Right lobe of liver (tissue), 6 donors: ENCODE results near the gene AFDN. TPM values are rescaled to one million over a fixed set of nuclear protein-coding genes. Genes with fewer than 3 reads are reported as not detected.
A peak's percentile ranks its signal among the peaks of the same experiment; 100 is the strongest.

Source experiments
- ATAC-seq, 4 donors: fragments of 200-7000 bp; cut with Tn5 transposase; one replicate each; pipeline ENCODE4 v1.9.1; 2020; ENCODE audit warnings: mild to moderate bottlenecking in 4 of 4, moderate library complexity in 4 of 4
- DNase-seq, 3 donors: peaks; one replicate each; pipeline ENCODE4 v3.0.0-alpha.2; 2020
- H3K27ac ChIP-seq, 3 donors: fragments of 200-600 bp; one replicate each; pipeline ENCODE4 v1.8.0; 2022
- H3K27me3 ChIP-seq, 2 donors: fragments of 200-600 bp; one replicate each; pipeline ENCODE4 v1.8.0; 2022
- H3K36me3 ChIP-seq, 4 donors: fragments of 200-600 bp; sonication (generic) in 1 of 4; one replicate each; pipeline versions ENCODE4 v1.5.1 to v1.8.0; 2017 to 2022; ENCODE audit warnings: control low read depth in 1 of 4
- H3K4me1 ChIP-seq, 4 donors: fragments of 200-600 bp; sonication (generic) in 1 of 4; one replicate each; pipeline versions ENCODE4 v1.5.1 to v1.8.0; 2017 to 2022; ENCODE audit warnings: control low read depth in 1 of 4
- H3K4me3 ChIP-seq, 3 donors: fragments of 200-600 bp; one replicate each; pipeline ENCODE4 v1.8.0; 2022
- H3K9me3 ChIP-seq, 4 donors: fragments of 200-600 bp; sonication (generic) in 1 of 4; one replicate each; pipeline versions ENCODE4 v1.5.1 to v1.8.0; 2017 to 2022; ENCODE audit warnings: control low read depth in 1 of 4
- CTCF ChIP-seq, 4 donors: fragments of 200-600 bp in 3 of 4; fragments of 450-650 bp in 1 of 4; IDR thresholded peaks; one replicate each; pipeline versions ENCODE4 v1.5.1 to v1.8.0; 2016 to 2022; ENCODE audit warnings: antibody characterized with exemption in 4 of 4, mild to moderate bottlenecking in 2 of 4
- POLR2A ChIP-seq: fragments of 450-650 bp; IDR thresholded peaks from one replicate; pipeline ENCODE4 v1.6.1; 2017; ENCODE audit warnings: antibody characterized with exemption, mild to moderate bottlenecking
- WGBS: methylation state at CpG from one replicate; pipeline ENCODE4 v1.1.6; 2018; ENCODE audit warnings: low coverage, low lambda C conversion rate; ENCODE audit not compliant: insufficient coverage; ENCODE audit errors: missing lambda C conversion rate; 5-methylcytosine and 5-hydroxymethylcytosine counted together
- intact Hi-C, 2 donors: fragments of 100-400 bp; cut with DNase I; formaldehyde crosslinking; loops; one replicate each; pipeline versions ENCODE4 v1.11.2 to v1.14.1; 2022
- total RNA-seq, 6 experiments: library from RNA; depleted of rRNA in 2 of 6; stranded (reverse); fragments of >200 nt in 2 of 6; fragmentation: NEBNext Ultra II Directional in 3 of 6; extraction: Animal tissue kit (Norgen Biotek cat#: 25700) in 3 of 6; gene quantifications; one replicate each; pipeline versions ENCODE4 v1.1.0 to v1.2.4, GENCODE V29; 2016 to 2023
- donor health status: DM: no; HTN: yes; CAD: no.
- donor health status: DM: no; HTN: no; CAD: no.
- donor health status: DM: no; HTN: no; CAD: no.
- donor health status: DM: no; HTN: yes; CAD: no.
- donor health status: DM: no; HTN: yes; CAD: no.

The AFDN gene
- total RNA-seq, 6 experiments from 2014 or later: 77.0 to 106 (median 85.5) TPM

GRCh38 chr6:167888098-167888497 is 61.4 kb downstream of the AFDN start:
- H3K4me1 ChIP-seq: no peaks in the 10 kb centered on the region
- intact Hi-C loops: no loop called here
- peaks cover 0 to 30% (median 9%) of the 10 kb centered on the region in 4 donors for H3K36me3 ChIP-seq

GRCh38 chr6:167892835-167893815 is 66.4 kb downstream of the AFDN start:
- Histone ChIP-seq H3K4me1 (no peaks in the 10 kb centered on the region), H3K27ac (no peak overlapping the region), H3K27me3 (no peaks in the 10 kb centered on the region), H3K9me3 (no peaks in the 10 kb centered on the region), H3K4me3 (no peak overlapping the region), H3K36me3 (peaks cover 0 to 28% (median 13%) of the 10 kb centered on the region in 4 donors)
- TF ChIP-seq POLR2A (no peak), CTCF (IDR thresholded peaks at IDR 0.05) (no peak)
- intact Hi-C loops: loop anchor here in 1 of 2 donors (10.0 kb wide), 1 partner anchor 408 kb away; no protein-coding TSS in a partner anchor
- no peak for DNase-seq
- 71% methylated on average over 7 of the region's 8 CpGs for WGBS
- ATAC-seq: peak in 1 of 4 donors; percentile 65

More at GRCh38 chr6:167888098-167888497, 61.4 kb downstream of the AFDN start:
- Histone ChIP-seq H3K27me3 (no peaks in the 10 kb centered on the region), H3K27ac (no peak overlapping the region), H3K9me3 (no peaks in the 10 kb centered on the region), H3K4me3 (no peak overlapping the region)
- TF ChIP-seq CTCF (IDR thresholded peaks at IDR 0.05) (no peak), POLR2A (no peak)
- no peak for DNase-seq
- no peak for ATAC-seq

GRCh38 chr6:167894965-167895364 is 68.3 kb downstream of the AFDN start:
- Histone ChIP-seq H3K9me3 (no peaks in the 10 kb centered on the region), H3K27ac (no peak overlapping the region), H3K4me3 (no peak overlapping the region), H3K4me1 (no peaks in the 10 kb centered on the region), H3K36me3 (peaks cover 0 to 24% (median 9%) of the 10 kb centered on the region in 4 donors), H3K27me3 (no peaks in the 10 kb centered on the region)
- no peak for DNase-seq
- intact Hi-C loops: loop anchor here in 1 of 2 donors (10.0 kb wide), 1 partner anchor 410 kb away; no protein-coding TSS in a partner anchor
- 53% methylated on average over 3 of the region's 3 CpGs for WGBS
- ATAC-seq: no peak
- no peak for TF ChIP-seq POLR2A
- TF ChIP-seq CTCF (IDR thresholded peaks at IDR 0.05): no peak

- no peak overlapping the region for H3K4me3 ChIP-seq
- H3K36me3 ChIP-seq: peaks cover 0 to 14% (median 4%) of the 10 kb centered on the region in 4 donors
- no peaks in the 10 kb centered on the region for H3K4me1 ChIP-seq
- H3K9me3 ChIP-seq: no peaks in the 10 kb centered on the region
- ATAC-seq: no peak
- DNase-seq: no peak
- no peak overlapping the region for H3K27ac ChIP-seq
- intact Hi-C loops: loop anchor here in 1 of 2 donors (10.0 kb wide), 1 partner anchor 412 kb away; no protein-coding TSS in a partner anchor
- TF ChIP-seq POLR2A (no peak), CTCF (IDR thresholded peaks at IDR 0.05) (no peak)
- H3K27me3 ChIP-seq: no peaks in the 10 kb centered on the region
- WGBS: 66% methylated on average over 4 of the region's 4 CpGs
Measured at GRCh38 chr6:167896648-167897047, 69.9 kb downstream of the AFDN start.
